HL-60/S4 treated with phorbol 12-myristate 13-acetate at 8.2 ng/mL for 4 days and 3 days (cell line): ENCODE measurements around the gene ADAP1.

Experiments
- in situ Hi-C: fragments of 300-500 bp; cut with MboI; formaldehyde crosslinking; loops from 2 replicates; pipeline ENCODE4 v1.15.0; 2022; ENCODE audit warnings: low sequenced_read_pairs

ADAP1 gene

DNA sequence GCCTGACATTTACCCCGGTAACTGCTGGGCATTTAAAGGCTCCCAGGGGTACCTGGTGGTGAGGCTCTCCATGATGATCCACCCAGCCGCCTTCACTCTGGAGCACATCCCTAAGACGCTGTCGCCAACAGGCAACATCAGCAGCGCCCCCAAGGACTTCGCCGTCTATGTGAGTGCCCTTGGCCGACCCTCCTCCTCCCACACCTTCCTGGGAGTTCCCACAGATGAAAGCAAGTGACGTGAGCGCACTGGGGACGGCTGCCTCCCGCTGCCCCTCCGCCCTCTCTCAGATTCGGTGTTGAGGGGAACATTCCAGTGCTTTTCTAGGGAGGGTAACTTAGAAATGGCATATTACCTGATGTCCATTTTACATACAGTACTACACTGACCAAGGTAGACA is 85.1 kb downstream of the ADAP1 start:
- in situ Hi-C loops: loop anchor here (10.0 kb wide), 1 partner anchor 85 kb away; no protein-coding TSS in a partner anchor

DNA sequence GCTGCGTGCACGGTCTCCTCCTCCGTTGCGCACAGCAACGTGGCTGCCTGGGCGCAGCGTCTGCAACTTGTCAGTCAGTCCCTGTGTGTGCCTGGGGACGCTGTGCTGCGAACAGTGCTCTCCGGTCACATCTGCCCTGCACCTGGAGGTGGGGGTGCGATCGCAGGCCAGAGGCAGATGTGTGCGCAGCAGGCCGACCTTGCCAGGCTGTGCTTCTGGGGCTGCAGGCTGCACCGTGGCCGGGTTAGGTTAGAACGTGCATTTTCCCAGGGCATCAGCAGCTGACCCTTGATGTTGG is 86.3 kb downstream of the ADAP1 start:
- in situ Hi-C loops: loop anchor here (10.0 kb wide), 1 partner anchor 83 kb away; no protein-coding TSS in a partner anchor

DNA sequence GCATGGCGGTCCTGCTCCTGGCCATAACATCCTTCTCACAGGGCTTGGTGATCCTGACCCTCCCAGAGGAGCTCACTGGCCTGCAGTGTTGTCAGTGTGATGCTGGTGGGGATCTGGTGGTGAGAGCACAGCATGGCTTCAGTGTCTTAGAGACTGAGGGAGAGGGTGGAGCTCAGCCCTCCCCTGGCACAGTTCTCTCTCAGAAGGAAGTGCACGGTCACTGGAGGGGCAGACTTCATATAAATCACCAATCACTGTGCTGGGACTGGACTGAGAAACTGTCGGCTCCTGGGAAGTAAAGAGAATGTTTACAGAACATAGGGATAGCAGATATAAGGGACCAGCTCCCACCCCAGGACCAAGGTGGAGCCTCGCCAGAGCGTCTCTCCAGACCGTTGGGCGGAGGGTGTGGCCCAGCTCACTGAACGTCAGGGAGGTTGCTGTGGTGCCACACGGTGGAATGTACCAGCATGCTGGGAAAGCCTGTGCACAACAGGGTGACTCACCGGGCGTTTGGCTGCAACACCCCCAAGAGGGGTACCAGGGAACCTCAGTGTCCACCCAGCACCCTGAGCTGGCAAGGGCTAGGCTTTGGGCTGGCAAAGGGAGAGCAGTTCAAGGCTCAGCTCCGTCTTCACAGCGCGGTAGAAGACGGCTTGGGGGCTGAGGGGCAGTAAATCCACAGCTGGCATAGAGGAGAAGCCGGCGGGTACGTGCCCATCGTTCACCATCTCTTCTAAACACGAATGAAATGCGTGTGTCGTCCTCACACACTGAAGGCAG is 86.9 kb downstream of the ADAP1 start:
- in situ Hi-C loops: loop anchor here (10.0 kb wide), 1 partner anchor 83 kb away; no protein-coding TSS in a partner anchor

DNA sequence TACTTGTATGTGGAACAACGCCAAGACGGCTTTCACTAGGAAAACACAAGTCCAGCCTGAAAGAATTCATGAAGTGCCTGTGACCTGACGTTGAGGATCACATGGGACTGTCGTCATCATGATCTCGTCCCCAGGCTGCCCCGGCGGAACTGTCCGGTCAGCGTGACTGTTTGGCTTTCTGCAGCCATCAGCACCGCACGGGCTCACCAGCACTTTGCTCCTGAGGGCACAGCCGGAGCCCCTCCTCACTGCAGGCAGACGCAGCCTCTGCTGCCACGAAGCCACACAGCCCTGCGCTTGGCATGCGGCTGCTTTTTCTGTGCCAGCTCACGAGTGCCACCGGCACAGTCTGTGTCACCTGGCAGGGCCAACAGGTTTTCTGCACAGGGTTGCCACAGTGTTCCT is 87.5 kb downstream of the ADAP1 start:
- in situ Hi-C loops: loop anchor here (10.0 kb wide), 1 partner anchor 82 kb away; no protein-coding TSS in a partner anchor

DNA sequence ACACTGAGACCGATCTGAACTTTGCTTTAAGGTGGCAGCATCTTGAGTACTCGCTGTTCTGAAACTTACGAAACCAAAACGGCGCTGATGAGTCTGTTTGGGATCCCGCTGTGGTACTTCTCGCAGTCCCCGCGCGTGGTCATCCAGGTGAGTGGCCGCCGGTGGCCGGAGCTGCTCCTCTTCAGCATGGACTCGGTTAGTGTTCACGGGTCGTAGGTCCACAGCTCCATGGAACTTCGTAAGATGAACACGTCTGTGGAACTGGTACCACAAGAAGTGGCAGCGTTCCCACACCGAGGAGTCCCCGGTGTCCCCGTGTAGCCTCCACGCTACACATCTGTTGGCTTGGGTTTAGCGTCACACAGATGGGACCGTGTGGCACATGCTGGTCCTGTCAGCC is 88.6 kb downstream of the ADAP1 start:
- in situ Hi-C loops: loop anchor here (10.0 kb wide), 1 partner anchor 81 kb away; no protein-coding TSS in a partner anchor

DNA sequence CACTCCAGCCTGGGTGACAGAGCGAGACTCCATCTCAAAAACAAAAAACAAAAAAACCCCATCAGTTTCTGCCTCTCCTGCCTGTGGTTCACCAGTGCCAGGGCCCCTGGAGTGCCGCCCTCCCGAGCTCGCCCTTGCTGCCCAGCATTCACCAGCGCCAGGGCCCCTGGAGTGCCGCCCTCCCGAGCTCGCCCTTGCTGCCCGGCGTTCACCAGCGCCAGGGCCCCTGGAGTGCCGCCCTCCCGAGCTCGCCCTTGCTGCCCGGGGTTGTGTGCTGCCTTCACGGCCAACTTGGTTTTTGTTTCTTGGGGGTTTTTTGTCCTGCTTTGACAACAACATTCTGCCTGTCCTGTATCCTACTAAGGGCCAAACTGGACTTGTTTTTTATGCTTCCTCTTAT is 91.4 kb downstream of the ADAP1 start:
- in situ Hi-C loops: loop anchor here (10.0 kb wide), 1 partner anchor 78 kb away; no protein-coding TSS in a partner anchor

DNA sequence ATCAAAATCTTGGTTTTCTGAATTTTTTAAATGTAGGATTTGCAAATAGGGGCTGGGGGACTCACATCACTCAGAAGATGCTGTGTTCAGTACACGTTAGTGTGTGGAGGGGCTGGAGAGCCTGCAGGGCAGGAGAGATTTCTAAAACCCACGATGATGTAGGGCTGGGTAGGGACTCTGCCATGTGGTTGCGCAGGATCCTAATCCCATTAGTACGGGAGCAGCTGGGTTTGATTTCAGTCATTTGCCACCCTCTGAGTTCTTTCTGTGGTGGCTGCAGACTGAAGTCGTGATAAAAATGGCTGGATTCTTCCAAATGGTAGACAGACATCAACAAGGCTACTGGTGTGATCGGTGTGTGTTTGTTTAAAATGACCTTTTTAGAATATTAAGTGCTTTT is 92.3 kb downstream of the ADAP1 start:
- in situ Hi-C loops: loop anchor here (10.0 kb wide), 1 partner anchor 77 kb away; no protein-coding TSS in a partner anchor

DNA sequence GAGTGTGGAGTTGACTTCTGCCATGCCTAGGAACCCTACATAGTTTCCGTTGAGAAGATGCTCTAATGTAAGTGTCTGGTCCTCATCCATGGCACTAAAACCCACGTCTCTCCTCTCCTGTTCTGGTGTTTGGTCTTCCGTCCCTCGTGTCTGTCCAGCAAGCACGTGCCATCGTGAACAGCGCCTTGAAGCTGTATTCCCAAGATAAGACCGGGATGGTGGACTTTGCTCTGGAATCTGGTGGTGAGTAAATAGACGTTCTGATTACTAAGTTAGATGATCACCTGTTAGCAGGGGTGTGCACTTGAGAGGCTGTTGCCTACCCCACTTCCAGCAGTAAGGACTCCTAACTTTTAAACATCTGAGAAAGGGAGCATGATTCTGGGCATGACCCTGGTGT is 93.3 kb downstream of the ADAP1 start:
- in situ Hi-C loops: loop anchor here (10.0 kb wide), 1 partner anchor 76 kb away; no protein-coding TSS in a partner anchor

DNA sequence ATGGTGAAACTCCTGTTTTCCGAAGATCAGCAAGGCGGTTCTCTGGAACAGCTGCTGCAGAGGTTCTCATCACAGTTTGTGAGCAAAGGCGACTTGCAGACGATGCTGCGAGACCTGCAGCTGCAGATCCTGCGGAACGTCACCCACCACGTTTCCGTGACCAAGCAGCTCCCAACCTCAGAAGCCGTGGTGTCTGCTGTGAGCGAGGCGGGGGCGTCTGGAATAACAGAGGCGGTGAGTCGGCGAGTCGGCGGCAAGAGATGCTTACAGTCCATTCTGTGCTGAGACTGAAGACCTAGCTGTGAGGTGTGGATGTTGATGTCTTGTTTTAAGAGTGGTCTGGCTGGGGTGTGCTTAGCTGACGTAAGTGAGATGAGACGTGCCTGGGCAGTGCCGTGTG is 94.3 kb downstream of the ADAP1 start:
- in situ Hi-C loops: loop anchor here (10.0 kb wide), 1 partner anchor 75 kb away; no protein-coding TSS in a partner anchor

DNA sequence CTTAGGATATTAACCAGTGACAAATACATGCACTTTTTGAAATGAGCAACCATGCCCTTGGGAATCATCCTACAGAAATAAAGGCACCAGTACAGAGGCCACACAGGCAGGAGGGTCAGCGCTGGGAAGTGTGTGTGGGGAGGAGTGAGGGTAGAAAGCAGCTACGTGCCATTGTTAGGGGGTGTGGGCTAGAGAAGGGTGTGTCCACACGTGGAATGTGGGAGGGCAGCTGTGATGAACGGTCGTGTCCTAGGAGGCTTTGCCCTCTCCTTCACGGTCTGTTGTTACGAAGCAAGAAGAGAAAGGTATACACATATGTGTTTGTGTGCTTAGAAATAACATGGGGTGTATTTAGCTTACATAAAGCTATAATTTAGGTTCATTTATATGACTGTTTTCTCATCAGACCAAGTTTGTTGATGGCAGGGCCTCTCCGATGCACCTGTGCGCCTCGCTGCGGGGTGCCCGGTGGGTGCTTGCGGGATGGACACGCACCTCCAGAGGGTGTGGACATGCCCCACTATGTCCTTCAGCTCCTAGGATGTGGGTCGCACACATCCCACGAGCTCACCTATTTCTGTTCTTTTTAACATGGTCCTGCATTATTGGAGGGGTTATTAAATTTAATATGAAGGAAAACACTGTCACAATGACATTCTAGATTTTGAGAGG is 95.0 kb downstream of the ADAP1 start:
- in situ Hi-C loops: loop anchor here (10.0 kb wide), 1 partner anchor 75 kb away; no protein-coding TSS in a partner anchor

DNA sequence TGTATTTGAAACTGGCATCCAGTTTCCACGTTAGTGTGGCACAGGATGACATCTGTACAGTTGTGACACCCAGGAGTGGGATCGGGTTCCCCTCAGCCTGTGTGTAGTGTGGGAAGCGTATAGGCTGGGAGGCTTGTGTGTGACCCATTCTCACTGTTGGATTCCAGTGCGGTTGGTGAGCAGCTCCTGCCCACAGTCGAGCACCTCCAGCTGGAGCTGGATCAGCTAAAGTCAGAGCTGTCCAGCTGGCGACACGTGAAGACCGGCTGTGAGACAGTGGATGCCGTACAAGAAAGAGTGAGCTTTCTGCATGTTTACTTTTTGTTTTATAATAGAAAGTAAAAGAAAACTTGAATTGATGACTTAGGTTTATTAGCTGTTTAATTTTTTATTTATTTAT is 96.8 kb downstream of the ADAP1 start:
- in situ Hi-C loops: no loop called here

DNA sequence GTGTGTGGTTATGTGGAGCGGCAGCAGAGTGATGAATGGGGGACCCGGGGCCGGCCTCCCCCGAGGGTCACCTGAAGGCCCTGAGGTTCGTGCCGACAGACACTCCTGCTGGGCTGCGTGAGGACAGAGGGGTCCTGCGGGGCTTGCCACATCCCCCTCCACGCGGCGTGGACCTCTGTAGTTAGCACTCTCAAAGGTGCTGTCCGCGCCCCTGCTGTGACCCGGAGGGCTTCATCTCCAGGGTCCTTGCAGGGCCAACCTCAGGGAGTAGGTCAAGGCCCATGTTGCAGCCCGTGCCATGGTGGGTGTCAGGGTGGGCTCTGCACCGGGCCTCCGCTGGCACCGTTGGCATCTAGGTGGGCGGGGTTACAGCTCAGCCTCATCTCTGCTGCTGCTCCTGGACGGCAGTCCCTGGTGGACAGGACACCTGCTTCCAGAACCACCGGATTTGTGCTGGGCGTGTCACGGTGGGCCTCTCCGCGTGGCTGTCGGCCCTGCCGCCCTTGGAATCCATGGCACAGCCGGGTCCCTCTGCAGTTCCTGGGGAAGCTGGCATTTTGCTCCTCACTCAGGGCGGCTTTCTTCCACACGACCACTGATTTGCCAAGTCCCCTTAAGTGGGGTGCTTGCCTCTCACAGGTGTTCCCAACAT is 97.9 kb downstream of the ADAP1 start:
- in situ Hi-C loops: no loop called here

DNA sequence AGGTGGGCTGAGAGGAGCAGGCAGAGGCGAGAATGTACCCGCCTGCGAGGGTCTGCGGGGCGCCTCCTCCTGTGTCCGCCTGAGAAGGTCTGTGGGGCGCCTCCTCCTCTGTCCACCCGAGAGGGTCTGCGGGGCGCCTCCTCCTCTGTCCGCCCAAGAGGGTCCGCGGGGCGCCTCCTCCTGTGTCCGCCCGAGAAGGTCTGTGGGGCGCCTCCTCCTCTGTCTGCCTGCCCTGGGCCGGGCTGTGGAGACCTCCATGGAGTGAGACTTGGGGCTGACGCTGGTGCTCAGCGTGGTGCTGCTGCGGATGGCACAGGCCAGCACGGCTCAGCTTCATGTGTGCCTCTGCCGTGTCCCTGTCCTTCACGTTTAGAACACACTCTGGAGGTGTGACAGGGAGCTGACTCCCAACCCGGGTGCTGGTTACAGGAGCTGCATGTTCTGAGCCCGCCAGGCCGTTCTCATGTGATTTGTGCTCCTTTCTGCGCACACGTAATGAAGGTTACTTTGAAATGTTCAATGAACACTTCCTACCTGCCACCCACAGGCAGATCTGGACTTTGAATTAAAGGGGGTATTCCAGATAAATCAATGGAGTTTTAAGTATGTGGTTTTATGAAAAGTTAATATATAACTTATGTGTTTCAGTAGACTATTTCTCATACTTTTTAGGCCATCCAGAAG is 98.7 kb downstream of the ADAP1 start:
- in situ Hi-C loops: no loop called here

DNA sequence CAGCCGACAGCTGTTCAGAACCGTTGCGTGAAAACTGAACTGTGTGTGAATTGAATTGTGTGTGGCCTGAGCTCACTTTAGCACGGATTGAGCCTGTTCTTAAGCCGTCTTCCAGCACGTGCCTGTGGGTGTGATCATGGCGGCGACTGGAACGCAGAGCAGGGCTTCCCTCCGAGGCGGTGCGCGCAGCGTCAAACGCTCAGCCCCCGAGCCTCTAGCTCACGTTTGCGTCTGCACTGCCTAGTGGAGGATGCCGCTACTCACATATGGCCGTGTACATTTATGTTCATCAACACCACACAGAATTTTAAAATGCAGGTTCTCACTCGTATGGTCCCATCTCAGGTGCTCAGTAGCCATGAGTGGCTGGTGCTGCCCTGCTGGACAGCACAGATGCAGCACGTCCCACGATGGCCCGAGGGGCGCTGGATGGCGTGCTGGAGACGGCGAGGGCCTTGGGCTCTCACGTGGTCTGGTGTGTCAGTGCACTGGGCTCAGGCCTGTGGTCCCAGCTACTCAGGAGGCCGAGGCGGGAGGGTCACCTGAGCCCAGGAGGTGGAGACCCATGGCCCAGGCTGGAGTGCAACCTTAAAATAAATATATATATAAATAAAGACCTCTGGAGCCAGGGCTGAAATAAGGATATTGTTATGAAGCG is 100.2 kb downstream of the ADAP1 start:
- in situ Hi-C loops: no loop called here

DNA sequence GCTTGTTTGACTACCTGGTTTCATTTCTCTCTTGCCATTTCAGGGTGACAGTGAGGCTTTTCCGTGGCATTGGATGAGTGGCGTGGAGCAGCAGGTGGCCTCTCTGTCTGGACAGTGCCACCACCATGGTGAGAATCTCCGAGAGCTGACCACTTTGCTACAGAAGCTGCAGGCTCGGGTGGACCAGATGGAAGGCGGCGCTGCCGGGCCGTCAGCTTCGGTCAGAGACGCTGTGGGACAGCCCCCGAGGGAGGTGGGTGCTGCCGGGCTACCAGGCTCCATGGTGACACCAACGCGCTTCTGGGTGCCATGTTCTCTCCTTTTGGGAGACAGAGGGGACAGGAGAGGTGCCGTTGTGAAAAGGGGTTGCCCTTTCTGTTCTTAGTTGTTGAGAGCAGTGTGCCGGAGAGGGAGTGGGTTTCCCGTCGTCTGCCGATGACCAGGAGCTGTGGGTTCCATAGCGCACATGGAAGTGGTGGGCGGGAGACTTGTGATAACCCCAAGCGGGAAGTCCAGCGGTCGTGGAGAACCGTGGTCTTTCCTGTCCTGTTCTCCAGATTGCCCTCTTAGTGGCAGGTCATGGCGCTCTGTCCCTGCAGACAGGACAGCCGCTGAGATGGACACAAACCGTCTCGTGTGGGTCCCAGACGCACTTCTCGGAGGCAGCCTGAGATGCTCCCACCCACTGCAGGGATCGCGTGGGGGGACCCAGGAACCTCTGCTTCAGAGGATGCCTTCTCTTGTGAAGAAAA is 100.9 kb downstream of the ADAP1 start:
- in situ Hi-C loops: no loop called here

DNA sequence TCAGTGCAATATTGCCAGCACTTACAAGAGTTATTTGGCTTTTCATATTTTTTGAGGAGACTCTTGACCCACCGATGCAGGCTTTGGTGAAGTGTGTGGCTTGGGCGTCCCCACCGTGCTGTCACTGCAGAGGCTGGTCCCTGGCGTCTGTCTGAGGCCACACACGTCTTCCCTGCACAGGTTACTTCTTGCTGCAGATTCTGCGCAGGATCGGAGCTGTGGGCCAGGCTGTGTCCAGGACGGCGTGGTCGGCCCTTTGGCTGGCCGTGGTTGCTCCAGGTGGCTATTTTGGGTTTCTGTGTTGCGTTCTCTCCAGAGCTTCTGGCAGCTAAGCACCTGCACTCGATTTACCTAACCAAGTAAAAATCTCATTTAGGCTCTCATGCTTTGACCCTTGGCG is 103.3 kb downstream of the ADAP1 start:
- in situ Hi-C loops: no loop called here

DNA sequence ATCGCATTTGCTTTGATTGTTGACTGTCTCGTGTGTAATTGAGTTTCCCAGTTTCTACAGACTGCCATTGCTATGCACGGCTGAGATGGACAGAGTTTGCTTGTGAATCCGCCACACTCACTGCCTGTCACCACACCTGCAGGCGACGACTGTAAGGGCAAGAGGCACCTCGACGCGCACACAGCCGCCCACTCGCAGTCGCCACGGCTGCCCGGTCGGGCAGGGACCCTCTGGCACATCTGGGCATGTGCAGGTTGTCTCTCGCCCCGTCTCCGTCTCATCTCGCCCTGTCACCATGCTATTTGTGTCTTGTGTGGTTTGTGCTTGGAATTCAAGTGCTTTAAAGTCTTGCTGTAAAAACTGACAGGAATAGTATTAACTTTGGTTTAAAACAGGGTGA is 104.7 kb downstream of the ADAP1 start:
- in situ Hi-C loops: no loop called here

DNA sequence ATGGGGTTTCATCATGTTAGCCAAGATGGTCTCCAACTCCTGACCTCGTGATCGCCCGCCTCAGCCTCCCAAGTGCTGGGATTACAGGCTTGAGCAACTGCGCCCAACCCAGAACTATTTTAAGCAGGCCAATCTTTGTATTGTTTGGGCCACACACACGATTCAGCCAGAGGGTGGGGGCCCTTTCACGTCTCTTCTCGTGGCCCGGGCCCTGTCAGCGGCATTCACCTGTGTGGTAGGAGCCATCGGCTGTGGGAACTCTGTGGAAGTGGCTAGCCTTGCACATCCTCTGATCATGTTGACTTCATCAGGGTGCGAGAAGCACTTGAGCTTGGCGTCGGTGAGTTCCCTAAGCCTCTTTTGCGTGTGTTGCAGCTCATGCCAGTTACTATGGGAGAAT is 105.3 kb downstream of the ADAP1 start:
- in situ Hi-C loops: no loop called here
